Osteocyte (in vitro differentiated cells): ENCODE results near the gene CHGA. TPM values are rescaled to one million over a fixed set of nuclear protein-coding genes. Genes with fewer than 3 reads are reported as not detected.

ENCODE experiments used
- DNase-seq: peaks from one replicate; pipeline ENCODE4 v3.0.0; 2021; ENCODE audit warnings: mixed read lengths; ENCODE audit not compliant: unreplicated experiment; ENCODE audit errors: extremely low spot score
- H3K27ac Mint-ChIP-seq: one replicate; pipeline ENCODE4 v1.8.0; 2021; ENCODE audit warnings: mild to moderate bottlenecking, mixed read lengths; ENCODE audit not compliant: unreplicated experiment
- H3K27me3 Mint-ChIP-seq: one replicate; pipeline ENCODE4 v1.8.0; 2021; ENCODE audit warnings: mixed read lengths; ENCODE audit not compliant: unreplicated experiment
- H3K36me3 Mint-ChIP-seq: one replicate; pipeline ENCODE4 v1.8.0; 2021; ENCODE audit warnings: mixed read lengths; ENCODE audit not compliant: unreplicated experiment
- H3K4me1 Mint-ChIP-seq: one replicate; pipeline ENCODE4 v1.8.0; 2021; ENCODE audit warnings: mixed read lengths; ENCODE audit not compliant: unreplicated experiment
- H3K4me3 Mint-ChIP-seq: one replicate; pipeline ENCODE4 v1.8.0; 2021; ENCODE audit warnings: mild to moderate bottlenecking, moderate library complexity, mixed read lengths; ENCODE audit not compliant: unreplicated experiment
- H3K9me3 Mint-ChIP-seq: one replicate; pipeline ENCODE4 v1.8.0; 2021; ENCODE audit warnings: mixed read lengths; ENCODE audit not compliant: unreplicated experiment
- CTCF ChIP-seq: fragments of 200-600 bp; sonication (generic); IDR thresholded peaks from 2 replicates; pipeline ENCODE4 v1.5.0; 2021; ENCODE audit warnings: antibody characterized with exemption, mild to moderate bottlenecking, moderate library complexity
- total RNA-seq: library from RNA; stranded (reverse); gene quantifications from 2 replicates; pipeline ENCODE4 v1.2.1, GENCODE V29; 2021

CHGA gene
- total RNA-seq, 1 donor from 2014 or later, result 0.27 TPM

- Mint-ChIP-seq H3K4me1 (peaks cover 21% of the 10 kb centered on the region), H3K27ac (peak overlapping the region; percentile 67), H3K36me3 (peaks cover 10% of the 10 kb centered on the region), H3K4me3 (peak overlapping the region; percentile 15), H3K9me3 (no peaks in the 10 kb centered on the region), H3K27me3 (no peaks in the 10 kb centered on the region)
- no peak for DNase-seq
- no peak for TF ChIP-seq CTCF
Measured at GRCh38 chr14:92946847-92947545, 24.0 kb downstream of the CHGA start.

GRCh38 chr14:92948647-92949046 is 25.7 kb downstream of the CHGA start:
- Mint-ChIP-seq H3K4me1 (peaks cover 23% of the 10 kb centered on the region), H3K27me3 (no peaks in the 10 kb centered on the region), H3K4me3 (no peak overlapping the region), H3K9me3 (no peaks in the 10 kb centered on the region), H3K27ac (no peak overlapping the region), H3K36me3 (peaks cover 13% of the 10 kb centered on the region)
- no peak for DNase-seq
- TF ChIP-seq CTCF, result no peak

GRCh38 chr14:92949496-92950192 is 26.7 kb downstream of the CHGA start:
- Mint-ChIP-seq H3K27ac (no peak overlapping the region), H3K36me3 (peaks cover 13% of the 10 kb centered on the region), H3K27me3 (no peaks in the 10 kb centered on the region), H3K4me3 (no peak overlapping the region), H3K4me1 (peaks cover 23% of the 10 kb centered on the region), H3K9me3 (no peaks in the 10 kb centered on the region)
- no peak for TF ChIP-seq CTCF
- no peak for DNase-seq

- H3K27ac Mint-ChIP-seq, result no peak overlapping the region
- no peaks in the 10 kb centered on the region for H3K27me3 Mint-ChIP-seq
- H3K4me3 Mint-ChIP-seq, result no peak overlapping the region
Measured at GRCh38 chr14:92950193-92950540, 27.2 kb downstream of the CHGA start.

More at GRCh38 chr14:92950193-92950540, 27.2 kb downstream of the CHGA start:
- H3K9me3 Mint-ChIP-seq, result no peaks in the 10 kb centered on the region
- DNase-seq, result no peak
- H3K4me1 Mint-ChIP-seq, result peaks cover 23% of the 10 kb centered on the region
- no peak for TF ChIP-seq CTCF
- peaks cover 13% of the 10 kb centered on the region for H3K36me3 Mint-ChIP-seq
